Spleen (tissue), 11 donors: Measurements from ENCODE around the gene TP53. TPM values are rescaled to one million over a fixed set of nuclear protein-coding genes. Genes with fewer than 3 reads are reported as not detected.

Experiments used
- DNase-seq: peaks from one replicate; pipeline ENCODE4 v3.0.0-alpha.2; 2020
- H3K27ac ChIP-seq, 8 donors: fragments of 200-600 bp; sonication (generic) in 7 of 8; 1 replicate in 4 of 8; 2 replicates in 4 of 8; pipeline versions ENCODE4 v1.5.0 to v1.8.0; 2016 to 2021; ENCODE audit warnings: inconsistent platforms in 4 of 8, mild to moderate bottlenecking in 4 of 8, moderate library complexity in 1 of 8
- H3K27me3 ChIP-seq, 7 donors: fragments of 200-600 bp; sonication (generic) in 6 of 7; replicated peaks in 1 of 7; 1 replicate in 4 of 7; 2 replicates in 3 of 7; pipeline versions ENCODE4 v1.5.0 to v1.8.0; 2016 to 2021; ENCODE audit warnings: inconsistent platforms in 3 of 7, mild to moderate bottlenecking in 1 of 7
- H3K36me3 ChIP-seq, 6 donors: fragments of 200-600 bp; sonication (generic) in 5 of 6; 1 replicate in 4 of 6; 2 replicates in 2 of 6; pipeline versions ENCODE4 v1.5.0 to v1.8.0; 2016 to 2021; ENCODE audit warnings: inconsistent platforms in 2 of 6
- H3K4me1 ChIP-seq, 6 donors: fragments of 200-600 bp; sonication (generic) in 5 of 6; 1 replicate in 3 of 6; 2 replicates in 3 of 6; pipeline versions ENCODE4 v1.5.0 to v1.8.0; 2016 to 2021; ENCODE audit warnings: inconsistent platforms in 3 of 6
- H3K4me3 ChIP-seq, 8 donors: fragments of 200-600 bp; sonication (generic) in 7 of 8; 1 replicate in 4 of 8; 2 replicates in 4 of 8; pipeline versions ENCODE4 v1.5.0 to v1.8.0; 2016 to 2021; ENCODE audit warnings: inconsistent platforms in 4 of 8, mild to moderate bottlenecking in 4 of 8, moderate library complexity in 2 of 8
- H3K9me3 ChIP-seq, 8 donors: fragments of 200-600 bp; sonication (generic) in 7 of 8; 1 replicate in 4 of 8; 2 replicates in 4 of 8; pipeline versions ENCODE4 v1.5.0 to v1.8.0; 2016 to 2021; ENCODE audit warnings: inconsistent platforms in 4 of 8
- POLR2A ChIP-seq, 3 donors: fragments of 450-650 bp; IDR thresholded peaks; one replicate each; pipeline ENCODE4 v1.5.1; 2017; ENCODE audit warnings: antibody characterized with exemption in 3 of 3, mild to moderate bottlenecking in 1 of 3
- POLR2AphosphoS5 ChIP-seq, 3 donors: sonication (generic); formaldehyde crosslinking; IDR thresholded peaks; one replicate each; pipeline ENCODE4 v1.5.1; 2017; ENCODE audit warnings: antibody characterized with exemption in 3 of 3
- WGBS, 5 donors: extraction: QIAGEN DNeasy Blood & Tissue Kit in 3 of 5; methylation state at CpG; one replicate each; pipeline versions ENCODE4 v1.1.5 to v1.1.7; 2013 to 2018; 5-methylcytosine and 5-hydroxymethylcytosine counted together
- intact Hi-C: fragments of 100-400 bp; cut with DNase I; formaldehyde crosslinking; loops from one replicate; pipeline ENCODE4 v1.15.0; 2023; ENCODE audit warnings: low total_unique reads
- polyA plus RNA-seq, 3 donors: library from polyadenylated mRNA; stranded (reverse); fragments of 200-250 nt; gene quantifications; one replicate each; pipeline ENCODE4 v1.2.1, GENCODE V29; 2013
- total RNA-seq, 7 donors: library from RNA; depleted of rRNA in 3 of 7; stranded (reverse); fragments of >200 nt in 3 of 7; fragmentation: NEBNext Ultra II Directional in 4 of 7; extraction: Animal tissue kit (Norgen Biotek cat#: 25700) in 4 of 7; gene quantifications; one replicate each; pipeline versions ENCODE4 v1.1.0 to v1.2.1, GENCODE V29; 2016 to 2021
- TF ChIP-seq, protein P1 (sequence below), 11 experiments: fragments of 200-600 bp in 7 of 11; fragments of 450-650 bp in 4 of 11; sonication (generic) in 4 of 11; IDR thresholded peaks in 8 of 11; conservative IDR thresholded peaks in 3 of 11; 1 replicate in 7 of 11; 2 replicates in 4 of 11; pipeline versions ENCODE4 v1.4.0 to v1.8.0; 2016 to 2021; ENCODE audit warnings: antibody characterized with exemption in 11 of 11, inconsistent platforms in 4 of 11, mild to moderate bottlenecking in 1 of 11
- donor health status: healthy with polysubstance abuse.
- donor health status: DM: no; HTN: no; CAD: no; lungs with moderate emphysema.
- donor health status: DM: no; HTN: no; CAD: no.
- donor health status: Bipolar disorder and iron deficiency.
- donor health status: healthy.
- donor health status: DM: no; HTN: no; CAD: no.
- donor health status: DM: yes; HTN: yes; CAD: no.

The TP53 gene
- total and polyA plus RNA-seq, 10 donors, result 33.6 to 83.9 (median 44.9) TPM

DNA sequence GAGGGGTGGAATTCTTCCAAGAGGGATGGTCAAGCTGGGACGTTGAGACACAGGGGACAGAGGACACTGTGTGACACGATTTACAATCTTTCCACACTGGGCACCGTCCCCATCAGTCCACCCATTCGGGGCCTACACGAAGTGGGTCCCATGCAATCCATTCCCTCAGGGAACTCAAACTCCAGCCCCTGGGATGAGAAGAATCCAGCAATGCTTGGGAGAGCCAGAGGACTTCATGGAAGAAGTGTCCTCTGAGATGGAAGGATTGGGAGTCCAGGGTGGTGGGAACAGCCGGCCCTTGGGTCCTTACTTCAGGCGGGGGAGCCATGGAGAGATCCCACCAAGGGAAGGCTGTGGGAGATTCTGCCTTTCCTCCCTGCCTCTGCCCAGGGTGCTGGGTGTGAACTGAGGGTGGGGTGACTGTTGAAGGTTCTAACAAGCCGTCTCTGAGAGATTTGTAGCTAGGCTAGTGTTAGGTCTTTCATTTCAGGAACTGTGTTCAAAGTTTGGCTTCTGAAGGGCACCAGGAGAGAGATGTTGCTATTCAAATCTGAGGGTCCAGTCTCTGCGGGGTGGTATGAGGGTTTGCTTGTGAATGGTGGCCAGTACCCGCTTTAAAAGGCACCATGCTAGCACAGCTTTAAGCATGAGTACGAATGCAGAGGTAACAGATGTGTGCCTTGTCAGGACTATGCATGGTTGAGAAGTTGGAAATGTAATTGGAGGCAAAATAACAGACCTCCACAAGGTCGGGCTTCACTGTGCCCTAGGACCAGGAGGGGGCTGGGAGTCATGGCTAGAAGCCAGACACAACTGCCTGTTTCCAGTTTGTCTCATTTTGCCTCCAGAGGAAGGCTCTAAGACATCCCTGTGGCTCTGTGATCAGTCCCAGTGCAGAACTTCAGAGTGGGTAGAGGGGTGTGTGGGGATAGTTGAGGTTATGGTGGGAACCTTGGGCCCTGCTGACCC, 34.6 kb downstream of the TP53 start:
- Histone ChIP-seq H3K9me3 (no peaks in the 10 kb centered on the region), H3K27ac (peak overlapping the region in 3 of 8 donors; percentile 46 to 60 (median 53)), H3K36me3 (no peaks in the 10 kb centered on the region), H3K4me3 (peak overlapping the region in 1 of 8 donors; percentile 76), H3K27me3 (peaks cover 0 to 59% (median 34%) of the 10 kb centered on the region in 7 donors), H3K4me1 (peaks cover 9 to 32% (median 22%) of the 10 kb centered on the region in 6 donors)
- DNase-seq, result no peak
- WGBS, 5 donors, result 75 to 80% (median 75%) methylated on average over 10 to 12 of the region's 12 CpGs
- TF ChIP-seq POLR2AphosphoS5 (IDR thresholded peaks at IDR 0.05), result no peak
- TF ChIP-seq, protein P1, sequence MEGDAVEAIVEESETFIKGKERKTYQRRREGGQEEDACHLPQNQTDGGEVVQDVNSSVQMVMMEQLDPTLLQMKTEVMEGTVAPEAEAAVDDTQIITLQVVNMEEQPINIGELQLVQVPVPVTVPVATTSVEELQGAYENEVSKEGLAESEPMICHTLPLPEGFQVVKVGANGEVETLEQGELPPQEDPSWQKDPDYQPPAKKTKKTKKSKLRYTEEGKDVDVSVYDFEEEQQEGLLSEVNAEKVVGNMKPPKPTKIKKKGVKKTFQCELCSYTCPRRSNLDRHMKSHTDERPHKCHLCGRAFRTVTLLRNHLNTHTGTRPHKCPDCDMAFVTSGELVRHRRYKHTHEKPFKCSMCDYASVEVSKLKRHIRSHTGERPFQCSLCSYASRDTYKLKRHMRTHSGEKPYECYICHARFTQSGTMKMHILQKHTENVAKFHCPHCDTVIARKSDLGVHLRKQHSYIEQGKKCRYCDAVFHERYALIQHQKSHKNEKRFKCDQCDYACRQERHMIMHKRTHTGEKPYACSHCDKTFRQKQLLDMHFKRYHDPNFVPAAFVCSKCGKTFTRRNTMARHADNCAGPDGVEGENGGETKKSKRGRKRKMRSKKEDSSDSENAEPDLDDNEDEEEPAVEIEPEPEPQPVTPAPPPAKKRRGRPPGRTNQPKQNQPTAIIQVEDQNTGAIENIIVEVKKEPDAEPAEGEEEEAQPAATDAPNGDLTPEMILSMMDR (IDR thresholded peaks at IDR 0.05 in 8 of 11, conservative IDR thresholded peaks at IDR 0.05 in 3 of 11), result no peak
- TF ChIP-seq POLR2A (IDR thresholded peaks at IDR 0.05), result no peak
- intact Hi-C loops, result no loop called here

DNA sequence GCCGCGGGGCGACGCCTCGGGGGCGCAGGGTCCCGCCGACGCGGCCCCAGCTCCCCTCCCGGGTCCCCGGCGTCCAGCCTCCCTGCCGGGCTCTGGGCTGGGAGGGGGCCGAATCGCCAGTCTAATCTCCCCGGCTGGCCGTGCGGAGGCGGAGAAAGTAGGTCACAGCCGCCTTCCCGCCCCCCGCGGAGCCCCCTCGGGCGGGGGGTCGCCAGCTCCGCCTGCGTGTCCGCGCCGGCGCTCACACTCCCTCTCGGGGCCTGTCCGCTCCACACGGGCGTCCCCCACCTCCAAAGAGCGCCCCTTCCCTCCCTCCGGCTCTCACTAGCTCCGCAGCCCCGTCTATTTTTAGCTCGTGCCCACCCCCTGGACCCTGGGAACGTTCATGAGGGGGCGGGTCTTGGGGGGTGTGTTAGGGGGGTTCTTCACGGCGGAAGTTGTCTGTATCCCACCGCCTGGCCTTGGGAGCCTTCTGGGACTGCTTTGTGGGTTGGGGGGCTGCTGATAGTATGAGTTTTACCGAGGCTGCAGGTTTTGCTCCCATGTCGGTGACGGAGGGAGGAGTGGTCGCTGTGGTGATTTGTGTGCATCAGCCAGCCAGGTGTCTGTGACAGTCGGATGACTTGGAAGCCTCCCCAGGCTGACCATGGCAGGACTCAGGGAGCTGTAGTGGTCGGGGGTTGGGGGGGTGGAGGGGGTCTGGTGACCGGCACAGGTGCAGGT, 35.5 kb downstream of the TP53 start:
- H3K9me3 ChIP-seq, result no peaks in the 10 kb centered on the region
- TF ChIP-seq POLR2A (IDR thresholded peaks at IDR 0.05), result no peak
- TF ChIP-seq POLR2AphosphoS5 (IDR thresholded peaks at IDR 0.05), result no peak
- TF ChIP-seq, protein P1 (IDR thresholded peaks at IDR 0.05 in 8 of 11, conservative IDR thresholded peaks at IDR 0.05 in 3 of 11), result no peak
- no peaks in the 10 kb centered on the region for H3K36me3 ChIP-seq
- H3K27me3 ChIP-seq, result peaks cover 0 to 66% (median 34%) of the 10 kb centered on the region in 7 donors
- intact Hi-C loops, result no loop called here
- H3K27ac ChIP-seq, result peak overlapping the region in 7 of 8 donors; percentile 30 to 64 (median 46)
- peak overlapping the region; percentile 37 to 76 (median 52) for H3K4me3 ChIP-seq
- peaks cover 9 to 29% (median 22%) of the 10 kb centered on the region in 6 donors for H3K4me1 ChIP-seq
- 6 to 13% (median 7%) methylated on average over 26 to 54 of the region's 54 CpGs for WGBS, 5 donors
- no peak for DNase-seq

DNA sequence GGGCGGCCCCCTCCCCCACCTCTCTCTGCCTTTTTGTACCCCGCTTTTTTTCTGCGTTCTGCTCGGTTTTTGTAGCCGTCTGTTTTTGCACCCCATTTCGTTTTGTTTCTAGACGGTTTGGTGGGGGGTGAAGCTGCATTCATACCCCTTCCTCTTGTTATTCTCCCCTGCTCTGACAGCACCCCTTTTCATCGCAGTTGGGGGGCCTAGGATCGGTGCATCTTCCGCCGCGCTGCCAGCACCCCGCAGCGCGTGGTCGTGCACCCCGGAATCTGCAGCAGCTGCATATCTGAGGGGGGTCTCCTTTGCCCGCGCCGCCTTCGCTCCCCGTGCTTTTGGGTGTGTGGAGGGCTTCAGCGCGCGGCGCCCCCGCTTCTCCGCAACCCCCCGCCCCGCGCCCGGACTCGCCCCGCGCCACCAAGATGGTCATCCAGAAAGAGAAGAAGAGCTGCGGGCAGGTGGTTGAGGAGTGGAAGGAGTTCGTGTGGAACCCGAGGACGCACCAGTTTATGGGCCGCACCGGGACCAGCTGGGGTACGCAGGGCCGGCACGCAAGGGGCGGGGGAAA, 36.1 kb downstream of the TP53 start:
- H3K4me3 ChIP-seq, result peak overlapping the region; percentile 37 to 76 (median 52)
- no peaks in the 10 kb centered on the region for H3K36me3 ChIP-seq
- 0 to 2% (median 1%) methylated on average over 18 to 45 of the region's 45 CpGs for WGBS, 5 donors
- DNase-seq, result no peak
- H3K4me1 ChIP-seq, result peaks cover 9 to 29% (median 22%) of the 10 kb centered on the region in 6 donors
- peak overlapping the region in 7 of 8 donors; percentile 30 to 64 (median 46) for H3K27ac ChIP-seq
- TF ChIP-seq POLR2AphosphoS5 (IDR thresholded peaks at IDR 0.05) (no peak), POLR2A (IDR thresholded peaks at IDR 0.05) (no peak)
- TF ChIP-seq, protein P1 (IDR thresholded peaks at IDR 0.05 in 8 of 11, conservative IDR thresholded peaks at IDR 0.05 in 3 of 11), result no peak
- no peaks in the 10 kb centered on the region for H3K9me3 ChIP-seq
- intact Hi-C loops, result no loop called here
- H3K27me3 ChIP-seq, result peaks cover 0 to 66% (median 34%) of the 10 kb centered on the region in 7 donors
